Liver (tissue), 9 donors: ENCODE data around the gene DIP2C. TPM values are rescaled to one million over a fixed set of nuclear protein-coding genes. Genes with fewer than 3 reads are reported as not detected.

Experiments
- DNase-seq: peaks from one replicate; pipeline ENCODE4 v3.0.0-alpha.2; 2017; ENCODE audit warnings: low spot score
- H3K27ac ChIP-seq, 2 donors: one replicate each; pipeline ENCODE4 v1.7.0; 2013; ENCODE audit warnings: inconsistent platforms in 2 of 2, low read length in 2 of 2, control low read depth in 1 of 2, low read depth in 1 of 2, mild to moderate bottlenecking in 1 of 2
- H3K27me3 ChIP-seq, 4 donors: one replicate each; pipeline versions ENCODE4 v1.6.1 to v1.7.0; 2013; ENCODE audit warnings: low read length in 3 of 4, inconsistent platforms in 1 of 4, mild to moderate bottlenecking in 1 of 4, moderate library complexity in 1 of 4; ENCODE audit not compliant: control insufficient read depth in 4 of 4, insufficient read depth in 4 of 4
- H3K36me3 ChIP-seq, 4 donors: one replicate each; pipeline versions ENCODE4 v1.6.1 to v1.7.0; 2013; ENCODE audit warnings: low read length in 3 of 4, mild to moderate bottlenecking in 3 of 4, low read depth in 1 of 4, moderate library complexity in 1 of 4; ENCODE audit not compliant: control insufficient read depth in 4 of 4, insufficient read depth in 3 of 4
- H3K4me1 ChIP-seq, 4 donors: one replicate each; pipeline versions ENCODE4 v1.6.1 to v1.7.0; 2013; ENCODE audit warnings: low read length in 3 of 4, mild to moderate bottlenecking in 3 of 4, moderate library complexity in 1 of 4; ENCODE audit not compliant: control insufficient read depth in 4 of 4, insufficient read depth in 4 of 4
- H3K4me3 ChIP-seq, 3 donors: one replicate each; pipeline versions ENCODE4 v1.6.1 to v1.7.0; 2013; ENCODE audit warnings: low read length in 3 of 3, control low read depth in 1 of 3, low read depth in 1 of 3, mild to moderate bottlenecking in 1 of 3
- H3K9ac ChIP-seq, 2 donors: one replicate each; pipeline ENCODE4 v1.7.0; 2013; ENCODE audit warnings: low read length in 2 of 2, mild to moderate bottlenecking in 2 of 2, moderate library complexity in 2 of 2, control low read depth in 1 of 2, low read depth in 1 of 2
- H3K9me3 ChIP-seq, 4 donors: one replicate each; pipeline versions ENCODE4 v1.6.1 to v1.7.0; 2013; ENCODE audit warnings: low read length in 3 of 4; ENCODE audit not compliant: control insufficient read depth in 4 of 4
- CTCF ChIP-seq: fragments of 150-350 bp; IDR thresholded peaks from 2 replicates; pipeline ENCODE4 v1.5.1; 2017; ENCODE audit warnings: improper control_type of control experiment, low read depth, low read length; ENCODE audit not compliant: missing input control
- EGR1 ChIP-seq, 2 donors: IDR thresholded peaks; 2 replicates each; pipeline ENCODE4 v1.6.1; 2016 to 2018; ENCODE audit warnings: antibody characterized with exemption in 2 of 2, low read depth in 2 of 2
- FOXA1 ChIP-seq: IDR thresholded peaks from 2 replicates; pipeline ENCODE4 v1.6.1; 2016; ENCODE audit warnings: antibody characterized with exemption
- FOXA2 ChIP-seq: IDR thresholded peaks from 2 replicates; pipeline ENCODE4 v1.6.1; 2016; ENCODE audit warnings: antibody characterized with exemption
- GABPA ChIP-seq, 2 donors: IDR thresholded peaks in 1 of 2; conservative IDR thresholded peaks in 1 of 2; 2 replicates each; pipeline ENCODE4 v1.6.1; 2016; ENCODE audit warnings: antibody characterized with exemption in 2 of 2, mild to moderate bottlenecking in 1 of 2, moderate library complexity in 1 of 2
- HNF4A ChIP-seq, 2 donors: conservative IDR thresholded peaks; 2 replicates each; pipeline ENCODE4 v1.6.1; 2016; ENCODE audit warnings: antibody characterized with exemption in 2 of 2, mild to moderate bottlenecking in 2 of 2
- HNF4G ChIP-seq: IDR thresholded peaks from 2 replicates; pipeline ENCODE4 v1.6.1; 2016; ENCODE audit warnings: antibody characterized with exemption
- JUND ChIP-seq, 2 donors: IDR thresholded peaks; 2 replicates each; pipeline ENCODE4 v1.6.1; 2016; ENCODE audit warnings: antibody characterized with exemption in 2 of 2
- NR2F2 ChIP-seq: IDR thresholded peaks from 2 replicates; pipeline ENCODE4 v1.6.1; 2016; ENCODE audit warnings: antibody characterized with exemption
- RAD21 ChIP-seq, 2 donors: IDR thresholded peaks; 2 replicates each; pipeline ENCODE4 v1.6.1; 2016; ENCODE audit warnings: antibody characterized with exemption in 2 of 2, mild to moderate bottlenecking in 2 of 2
- REST ChIP-seq: IDR thresholded peaks from 2 replicates; pipeline ENCODE4 v1.6.1; 2016; ENCODE audit warnings: antibody characterized with exemption, mild to moderate bottlenecking
- RXRA ChIP-seq, 2 donors: IDR thresholded peaks; 2 replicates each; pipeline ENCODE4 v1.6.1; 2017 to 2018; ENCODE audit warnings: antibody characterized with exemption in 2 of 2, mild to moderate bottlenecking in 1 of 2
- SP1 ChIP-seq: IDR thresholded peaks from 2 replicates; pipeline ENCODE4 v1.6.1; 2018; ENCODE audit warnings: antibody characterized with exemption, mild to moderate bottlenecking
- TAF1 ChIP-seq: conservative IDR thresholded peaks from 2 replicates; pipeline ENCODE4 v1.6.1; 2016; ENCODE audit warnings: antibody characterized with exemption, mild to moderate bottlenecking
- YY1 ChIP-seq: IDR thresholded peaks from 2 replicates; pipeline ENCODE4 v1.6.1; 2016; ENCODE audit warnings: antibody characterized with exemption, mild to moderate bottlenecking
- WGBS: extraction: QIAGEN DNeasy Blood & Tissue Kit; methylation state at CpG from one replicate; pipeline ENCODE4 v1.1.7; 2013; 5-methylcytosine and 5-hydroxymethylcytosine counted together
- polyA plus RNA-seq, 2 donors: library from polyadenylated mRNA; stranded (reverse) in 1 of 2; unstranded in 1 of 2; fragments of 200-250 nt in 1 of 2; fragments of >200 nt in 1 of 2; fragmentation: Nextera tagmentation in 1 of 2; extraction: Ambion mirVana in 1 of 2; gene quantifications; one replicate each; pipeline versions ENCODE4 v1.2.1 to v1.2.3, GENCODE V29; 2013 to 2015
- total RNA-seq, 2 donors: library from RNA; depleted of rRNA; stranded (reverse); fragments of >200 nt; gene quantifications; one replicate each; pipeline ENCODE4 v1.2.3, GENCODE V29; 2014
- TF ChIP-seq, protein P1 (sequence below): IDR thresholded peaks from 2 replicates; pipeline ENCODE4 v1.6.1; 2016; ENCODE audit warnings: antibody characterized with exemption
- TF ChIP-seq, protein P2 (sequence below): IDR thresholded peaks from 2 replicates; pipeline ENCODE4 v1.6.1; 2016; ENCODE audit warnings: antibody characterized with exemption
- TF ChIP-seq, protein P3 (sequence below): IDR thresholded peaks from 2 replicates; pipeline ENCODE4 v1.6.1; 2016; ENCODE audit warnings: antibody characterized with exemption
- donor health status: healthy.
- donor health status: healthy.
- donor health status: healthy.
- donor health status: healthy.
- donor health status: healthy.

Gene DIP2C
- total and polyA plus RNA-seq, 4 donors, result 4.2 to 12.2 (median 5.7) TPM

- H3K36me3 ChIP-seq, result no peaks in the 10 kb centered on the region
- no peak overlapping the region for H3K9ac ChIP-seq
- no peak overlapping the region for H3K4me3 ChIP-seq
- DNase-seq, result no peak
- no peak overlapping the region for H3K27ac ChIP-seq
- peaks cover 2 to 23% (median 13%) of the 10 kb centered on the region in 4 donors for H3K4me1 ChIP-seq
- H3K27me3 ChIP-seq, result no peaks in the 10 kb centered on the region
- H3K9me3 ChIP-seq, result no peaks in the 10 kb centered on the region
- no peak for TF ChIP-seq FOXA2
- no peak for TF ChIP-seq RAD21 (IDR thresholded peaks at IDR 0.05)
- TF ChIP-seq YY1, result no peak
- TF ChIP-seq REST, result no peak
- TF ChIP-seq CTCF, result no peak
- no peak for TF ChIP-seq JUND (IDR thresholded peaks at IDR 0.05)
- no peak for TF ChIP-seq NR2F2
- TF ChIP-seq SP1, result no peak
- TF ChIP-seq HNF4A (conservative IDR thresholded peaks at IDR 0.05), result no peak
- no peak for TF ChIP-seq EGR1 (IDR thresholded peaks at IDR 0.05; ENCODE audit: low read depth in 2 of 2)
- TF ChIP-seq, protein P1, sequence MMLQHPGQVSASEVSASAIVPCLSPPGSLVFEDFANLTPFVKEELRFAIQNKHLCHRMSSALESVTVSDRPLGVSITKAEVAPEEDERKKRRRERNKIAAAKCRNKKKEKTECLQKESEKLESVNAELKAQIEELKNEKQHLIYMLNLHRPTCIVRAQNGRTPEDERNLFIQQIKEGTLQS, result no peak
- TF ChIP-seq GABPA (IDR thresholded peaks at IDR 0.05 in 1 of 2, conservative IDR thresholded peaks at IDR 0.05 in 1 of 2), result no peak
- TF ChIP-seq, protein P2, sequence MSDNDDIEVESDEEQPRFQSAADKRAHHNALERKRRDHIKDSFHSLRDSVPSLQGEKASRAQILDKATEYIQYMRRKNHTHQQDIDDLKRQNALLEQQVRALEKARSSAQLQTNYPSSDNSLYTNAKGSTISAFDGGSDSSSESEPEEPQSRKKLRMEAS, result no peak
- TF ChIP-seq RXRA (IDR thresholded peaks at IDR 0.05), result no peak
- TF ChIP-seq TAF1, result no peak
- no peak for TF ChIP-seq FOXA1
- TF ChIP-seq, protein P3, sequence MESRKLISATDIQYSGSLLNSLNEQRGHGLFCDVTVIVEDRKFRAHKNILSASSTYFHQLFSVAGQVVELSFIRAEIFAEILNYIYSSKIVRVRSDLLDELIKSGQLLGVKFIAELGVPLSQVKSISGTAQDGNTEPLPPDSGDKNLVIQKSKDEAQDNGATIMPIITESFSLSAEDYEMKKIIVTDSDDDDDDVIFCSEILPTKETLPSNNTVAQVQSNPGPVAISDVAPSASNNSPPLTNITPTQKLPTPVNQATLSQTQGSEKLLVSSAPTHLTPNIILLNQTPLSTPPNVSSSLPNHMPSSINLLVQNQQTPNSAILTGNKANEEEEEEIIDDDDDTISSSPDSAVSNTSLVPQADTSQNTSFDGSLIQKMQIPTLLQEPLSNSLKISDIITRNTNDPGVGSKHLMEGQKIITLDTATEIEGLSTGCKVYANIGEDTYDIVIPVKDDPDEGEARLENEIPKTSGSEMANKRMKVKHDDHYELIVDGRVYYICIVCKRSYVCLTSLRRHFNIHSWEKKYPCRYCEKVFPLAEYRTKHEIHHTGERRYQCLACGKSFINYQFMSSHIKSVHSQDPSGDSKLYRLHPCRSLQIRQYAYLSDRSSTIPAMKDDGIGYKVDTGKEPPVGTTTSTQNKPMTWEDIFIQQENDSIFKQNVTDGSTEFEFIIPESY, result no peak
- TF ChIP-seq HNF4G, result no peak
- WGBS, result 79% methylated on average over 17 of the region's 17 CpGs
Observed at GRCh38 chr10:598415-599170, 90.9 kb downstream of the DIP2C start.
